Endothelial cell of umbilical vein (primary cell): ENCODE data around the gene IMPG1. TPM values are rescaled to one million over a fixed set of nuclear protein-coding genes. Genes with fewer than 3 reads are reported as not detected.

ENCODE experiments used
- BruUV-seq: library from RNA; stranded (reverse); fragments of 400-500 nt; replicated peaks from 2 replicates; lab custom pipeline; 2021; lab: Mats Ljungman, UMichigan
- CTCF ChIA-PET: fragments of 300-600, 350-600 bp; sonication (Branson Sonifier 250); formaldehyde crosslinking; loops from one replicate; lab custom pipeline; 2021; ENCODE audit warnings: antibody characterized with exemption, inconsistent platforms; lab: Charles Lee
- POLR2A ChIA-PET: fragments of 300-600, 350-600 bp; sonication (Branson Sonifier 250); formaldehyde crosslinking; loops from one replicate; lab custom pipeline; 2021; ENCODE audit warnings: antibody characterized with exemption, inconsistent platforms; lab: Charles Lee
- DNase-seq: peaks from one replicate; pipeline ENCODE4 v3.0.0-alpha.2; 2011; ENCODE audit warnings: low read depth, low spot score
- FAIRE-seq: peaks from 2 replicates; lab custom pipeline; 2011; peaks lifted over from hg19 to GRCh38; lab: Jason Lieb, UNC
- H2AFZ ChIP-seq: 2 replicates; pipeline ENCODE4 v1.6.0; 2012; ENCODE audit warnings: low read depth, low read length, control low read depth, inconsistent platforms
- H3K27ac ChIP-seq: 2 replicates; pipeline ENCODE4 v1.5.1; 2011; ENCODE audit warnings: low read depth, mild to moderate bottlenecking, control low read depth, low read length, moderate library complexity; ENCODE audit not compliant: insufficient read depth
- H3K27me3 ChIP-seq, 2 experiments: 2 replicates each; pipeline versions ENCODE4 v1.6.0 to v1.6.1; 2011; ENCODE audit warnings: low read length in 2 of 2, mixed read lengths in 1 of 2; ENCODE audit not compliant: control insufficient read depth in 2 of 2, insufficient read depth in 2 of 2
- H3K36me3 ChIP-seq, 2 experiments: 2 replicates in 1 of 2; 3 replicates in 1 of 2; pipeline ENCODE4 v1.5.1; 2011; ENCODE audit warnings: low read length in 2 of 2, mild to moderate bottlenecking in 1 of 2, moderate library complexity in 1 of 2; ENCODE audit not compliant: control insufficient read depth in 2 of 2, insufficient read depth in 2 of 2; ENCODE audit errors: extremely low read depth in 1 of 2
- H3K4me1 ChIP-seq: 3 replicates; pipeline ENCODE4 v1.5.1; 2011; ENCODE audit warnings: mild to moderate bottlenecking, low read length; ENCODE audit not compliant: control insufficient read depth, insufficient read depth; ENCODE audit errors: extremely low read depth
- H3K4me2 ChIP-seq: 2 replicates; pipeline ENCODE4 v1.6.1; 2011; ENCODE audit warnings: low read length, control low read depth, mixed read lengths; ENCODE audit not compliant: insufficient read depth
- H3K4me3 ChIP-seq, 3 experiments: fragments of 200-600 bp in 1 of 3; sonication (generic), shearing (Covaris generic) in 1 of 3; replicated peaks in 1 of 3; 2 replicates each; pipeline ENCODE4 v1.5.1; 2011 to 2016; ENCODE audit warnings: control low read depth in 3 of 3, low read length in 3 of 3, mild to moderate bottlenecking in 2 of 3, inconsistent platforms in 1 of 3, low read depth in 1 of 3, moderate library complexity in 1 of 3; ENCODE audit not compliant: insufficient read depth in 1 of 3
- H3K79me2 ChIP-seq: 2 replicates; pipeline ENCODE4 v1.6.0; 2012; ENCODE audit warnings: low read length, inconsistent platforms; ENCODE audit not compliant: control insufficient read depth, insufficient read depth
- H3K9ac ChIP-seq: replicated peaks from 2 replicates; pipeline ENCODE3; 2011; ENCODE audit warnings: low read length, control low read depth; ENCODE audit not compliant: insufficient read depth; ENCODE audit errors: extremely low read depth
- H3K9me1 ChIP-seq: replicated peaks from 3 replicates; pipeline ENCODE4 v1.6.0; 2011; ENCODE audit warnings: mild to moderate bottlenecking, low read length; ENCODE audit not compliant: control insufficient read depth, insufficient read depth; ENCODE audit errors: extremely low read depth
- H3K9me3 ChIP-seq: replicated peaks from 2 replicates; pipeline ENCODE4 v1.5.1; 2012; ENCODE audit warnings: low read length, inconsistent platforms; ENCODE audit not compliant: control insufficient read depth, insufficient read depth
- H4K20me1 ChIP-seq: replicated peaks from 2 replicates; pipeline ENCODE3; 2011; ENCODE audit warnings: mild to moderate bottlenecking, low read length; ENCODE audit not compliant: control insufficient read depth, insufficient read depth; ENCODE audit errors: extremely low read depth
- EZH2 ChIP-seq: IDR thresholded peaks from 2 replicates; pipeline ENCODE4 v1.6.1; 2012; ENCODE audit warnings: borderline replicate concordance, low read depth, mild to moderate bottlenecking, moderate library complexity, low read length, inconsistent platforms; ENCODE audit not compliant: severe bottlenecking
- FOS ChIP-seq: IDR thresholded peaks from 2 replicates; pipeline ENCODE4 v1.6.1; 2011; ENCODE audit warnings: mild to moderate bottlenecking, low read length, moderate library complexity, borderline replicate concordance; ENCODE audit not compliant: insufficient read depth
- GATA2 ChIP-seq: IDR thresholded peaks from 2 replicates; pipeline ENCODE4 v1.7.0; 2011; ENCODE audit warnings: low read depth, mild to moderate bottlenecking, moderate library complexity, mixed read lengths, low read length; ENCODE audit not compliant: insufficient read length, insufficient read depth
- JUN ChIP-seq: IDR thresholded peaks from 2 replicates; pipeline ENCODE4 v1.6.1; 2011; ENCODE audit warnings: borderline replicate concordance, low read depth; ENCODE audit not compliant: insufficient read length, insufficient read depth
- MYC ChIP-seq: IDR thresholded peaks from one replicate; pipeline ENCODE4 v1.6.1; 2011; ENCODE audit warnings: mild to moderate bottlenecking, low read depth, low read length
- POLR2A ChIP-seq: IDR thresholded peaks from 2 replicates; pipeline ENCODE4 v1.6.1; 2012; ENCODE audit warnings: low read depth, mild to moderate bottlenecking, control low read depth, low read length
- POLR2AphosphoS5 ChIP-seq: IDR thresholded peaks from 2 replicates; pipeline ENCODE4 v1.6.1; 2012; ENCODE audit warnings: low read depth, mild to moderate bottlenecking, control low read depth, low read length, moderate library complexity; ENCODE audit not compliant: insufficient read depth
- dilution Hi-C: fragments of 300-500 bp; cut with MboI; formaldehyde crosslinking; loops from one replicate; pipeline ENCODE4 v1.15.0; 2019; ENCODE audit warnings: low sequenced_read_pairs; ENCODE audit not compliant: extremely low pct_ligation_motif_present
- intact Hi-C: fragments of 100-400 bp; cut with micrococcal nuclease; formaldehyde crosslinking; loops from one replicate; pipeline ENCODE4 v1.10.0; 2022
- polyA plus RNA-seq, 4 experiments: library from polyadenylated mRNA; depleted of rRNA in 3 of 4; stranded (reverse) in 3 of 4; unstranded in 1 of 4; fragments of >200 nt; gene quantifications; 2 replicates each; pipeline versions ENCODE4 v1.2.1 to v1.2.3, GENCODE V29; 2011 to 2012; ENCODE audit warnings: missing spikeins in 1 of 4
- total RNA-seq: library from RNA; stranded (reverse); gene quantifications from 2 replicates; pipeline ENCODE4 v1.2.3, GENCODE V29; 2021
- TF ChIP-seq, protein P1 (sequence below): IDR thresholded peaks from 2 replicates; pipeline ENCODE4 v1.6.1; 2011; ENCODE audit not compliant: insufficient read depth, insufficient read length
- TF ChIP-seq, protein P2 (sequence below), 2 donors: IDR thresholded peaks; 1 replicate in 1 of 2; 2 replicates in 1 of 2; pipeline ENCODE4 v1.5.1; 2011; ENCODE audit warnings: low read length in 2 of 2, mild to moderate bottlenecking in 2 of 2, moderate library complexity in 2 of 2, control low read depth in 1 of 2, inconsistent platforms in 1 of 2, low read depth in 1 of 2; ENCODE audit not compliant: insufficient read depth in 1 of 2; ENCODE audit errors: extremely low read depth in 1 of 2

Gene IMPG1
- total and polyA plus RNA-seq, 2 donors (not counting 3 experiments of a cell fraction or from before 2014, with no cell fraction given) = not detected

DNA sequence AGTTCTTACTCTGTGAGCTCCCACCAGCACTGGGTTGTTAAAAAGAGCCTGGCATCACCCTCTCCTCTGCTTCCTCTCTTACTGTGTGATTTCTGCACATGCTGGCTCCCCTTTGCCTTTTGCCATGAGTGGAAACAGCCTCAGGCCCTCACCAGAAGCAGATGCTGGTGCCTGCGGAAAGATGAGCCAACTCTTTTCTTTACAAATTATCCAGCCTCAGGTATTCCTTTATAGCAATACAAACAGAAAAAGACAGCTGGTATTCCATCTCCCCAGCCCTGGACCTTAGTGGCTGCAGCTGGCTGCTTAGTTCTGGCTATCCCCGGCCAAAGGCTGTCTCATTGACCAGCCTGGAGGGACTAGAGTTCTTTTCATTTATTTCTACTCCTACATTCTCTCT, 129.1 kb downstream of the IMPG1 start:
- intact Hi-C loops = no loop called here
- Histone ChIP-seq H3K9me3 (no peaks in the 10 kb centered on the region), H3K9me1 (no peaks in the 10 kb centered on the region), H3K36me3 (no peaks in the 10 kb centered on the region), H3K79me2 (no peaks in the 10 kb centered on the region), H3K27me3 (peaks cover 5 to 34% of the 10 kb centered on the region in 2 experiments), H3K27ac (no peak overlapping the region), H3K9ac (no peak overlapping the region), H3K4me1 (no peaks in the 10 kb centered on the region), H3K4me3 (no peak overlapping the region), H4K20me1 (no peaks in the 10 kb centered on the region), H2AFZ (no peak overlapping the region), H3K4me2 (no peak overlapping the region)
- dilution Hi-C loops = no loop called here
- CTCF ChIA-PET = no interaction called here
- POLR2A ChIA-PET = no interaction called here
- BruUV-seq = no TSS peak
- FAIRE-seq (no peak), DNase-seq (no peak)
- TF ChIP-seq, protein P1, sequence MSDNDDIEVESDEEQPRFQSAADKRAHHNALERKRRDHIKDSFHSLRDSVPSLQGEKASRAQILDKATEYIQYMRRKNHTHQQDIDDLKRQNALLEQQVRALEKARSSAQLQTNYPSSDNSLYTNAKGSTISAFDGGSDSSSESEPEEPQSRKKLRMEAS = no peak
- no peak for TF ChIP-seq POLR2A
- TF ChIP-seq EZH2 = no peak
- no peak for TF ChIP-seq GATA2

DNA sequence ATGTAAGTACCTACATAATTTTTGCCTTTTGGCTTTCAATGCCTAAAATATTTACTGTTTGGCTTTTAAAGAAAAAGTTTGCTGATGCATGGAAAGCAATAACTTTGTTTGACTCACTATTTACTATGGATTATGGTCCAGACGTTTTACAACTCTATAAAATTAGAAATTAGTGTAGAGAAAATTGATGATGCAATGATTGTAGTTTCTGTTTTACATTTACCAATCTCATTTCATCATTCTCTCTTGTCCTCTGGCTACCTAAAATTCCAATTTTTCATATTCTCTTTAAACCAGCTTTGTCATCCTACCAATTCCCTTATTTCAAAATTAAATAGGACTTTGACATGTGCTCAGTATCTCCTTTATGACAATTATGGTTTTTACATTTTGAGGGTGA, 131.0 kb downstream of the IMPG1 start:
- H2AFZ ChIP-seq = no peak overlapping the region
- no peak for DNase-seq
- no peak overlapping the region for H3K9ac ChIP-seq
- no peak overlapping the region for H3K4me3 ChIP-seq
- dilution Hi-C loops = no loop called here
- peaks cover 5 to 30% of the 10 kb centered on the region in 2 experiments for H3K27me3 ChIP-seq
- FAIRE-seq = no peak
- H3K9me1 ChIP-seq = no peaks in the 10 kb centered on the region
- H3K4me2 ChIP-seq = no peak overlapping the region
- no peaks in the 10 kb centered on the region for H4K20me1 ChIP-seq
- intact Hi-C loops = no loop called here
- BruUV-seq = no TSS peak
- no peak overlapping the region for H3K27ac ChIP-seq
- ChIA-PET POLR2A (no interaction called here), CTCF (interaction anchor here (0.9 kb wide), 1 partner anchor 9 kb away, joined by 3 read pairs; no protein-coding TSS in a partner anchor)
- TF ChIP-seq GATA2 (no peak), FOS (no peak), JUN (no peak), MYC (no peak), EZH2 (no peak), POLR2A (no peak), POLR2AphosphoS5 (no peak)
- TF ChIP-seq, protein P1 = no peak
- TF ChIP-seq, protein P2, sequence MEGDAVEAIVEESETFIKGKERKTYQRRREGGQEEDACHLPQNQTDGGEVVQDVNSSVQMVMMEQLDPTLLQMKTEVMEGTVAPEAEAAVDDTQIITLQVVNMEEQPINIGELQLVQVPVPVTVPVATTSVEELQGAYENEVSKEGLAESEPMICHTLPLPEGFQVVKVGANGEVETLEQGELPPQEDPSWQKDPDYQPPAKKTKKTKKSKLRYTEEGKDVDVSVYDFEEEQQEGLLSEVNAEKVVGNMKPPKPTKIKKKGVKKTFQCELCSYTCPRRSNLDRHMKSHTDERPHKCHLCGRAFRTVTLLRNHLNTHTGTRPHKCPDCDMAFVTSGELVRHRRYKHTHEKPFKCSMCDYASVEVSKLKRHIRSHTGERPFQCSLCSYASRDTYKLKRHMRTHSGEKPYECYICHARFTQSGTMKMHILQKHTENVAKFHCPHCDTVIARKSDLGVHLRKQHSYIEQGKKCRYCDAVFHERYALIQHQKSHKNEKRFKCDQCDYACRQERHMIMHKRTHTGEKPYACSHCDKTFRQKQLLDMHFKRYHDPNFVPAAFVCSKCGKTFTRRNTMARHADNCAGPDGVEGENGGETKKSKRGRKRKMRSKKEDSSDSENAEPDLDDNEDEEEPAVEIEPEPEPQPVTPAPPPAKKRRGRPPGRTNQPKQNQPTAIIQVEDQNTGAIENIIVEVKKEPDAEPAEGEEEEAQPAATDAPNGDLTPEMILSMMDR (IDR thresholded peaks at IDR 0.05; ENCODE audit: extremely low read depth in 1 of 2, insufficient read depth in 1 of 2, low read depth in 1 of 2, low read length in 2 of 2) = no peak
- no peaks in the 10 kb centered on the region for H3K36me3 ChIP-seq
- no peaks in the 10 kb centered on the region for H3K9me3 ChIP-seq
- no peaks in the 10 kb centered on the region for H3K4me1 ChIP-seq
- H3K79me2 ChIP-seq = no peaks in the 10 kb centered on the region
